Measurements from ENCODE around the gene ZRSR2. TPM values are rescaled to one million over a fixed set of nuclear protein-coding genes. Genes with fewer than 3 reads are reported as not detected.

ZRSR2 gene
- total and polyA plus RNA-seq, 2 of the 8 experiments (the other 6 are each of a cell fraction or from before 2014, with no cell fraction given): 3.9 to 6.9 TPM

- POLR2A ChIA-PET (ENCODE audit: partially characterized antibody): no interaction called here
- Histone ChIP-seq H3K9me3 (ENCODE audit: insufficient read depth in 2 of 2, low read depth in 1 of 2, low read length in 1 of 2) (no peaks in the 10 kb centered on the region), H2BK12ac (ENCODE audit: low read depth, low read length) (no peak overlapping the region), H3K4me1 (replicated peaks in 1 of 4; ENCODE audit: control insufficient read depth in 3 of 4, insufficient read depth in 4 of 4, low read length in 3 of 4) (no peaks in the 10 kb centered on the region; a peak in 3 of 7 replicates), H3K79me2 (ENCODE audit: control insufficient read depth in 1 of 2, insufficient read depth in 2 of 2, low read length in 2 of 2) (peaks cover 3 to 95% of the 10 kb centered on the region in 2 experiments; a peak in 3 of 4 replicates), H3K27me3 (replicated peaks in 1 of 4; ENCODE audit: control insufficient read depth in 3 of 4, extremely low read depth in 1 of 4, insufficient read depth in 3 of 4, low read length in 3 of 4) (no peaks in the 10 kb centered on the region), H2BK20ac (ENCODE audit: low read length) (no peak overlapping the region), H3K4ac (replicated peaks; ENCODE audit: insufficient read length, low read depth, low read length) (no peak overlapping the region), H3K23ac (ENCODE audit: insufficient read length) (no peak overlapping the region), H3K23me2 (ENCODE audit: low read depth, low read length) (no peaks in the 10 kb centered on the region), H2BK15ac (ENCODE audit: low read length) (no peak overlapping the region), H3K36me3 (ENCODE audit: control insufficient read depth in 2 of 4, insufficient read depth in 4 of 4, low read length in 3 of 4) (peaks cover 7 to 97% (median 23%) of the 10 kb centered on the region in 4 experiments), H3K56ac (replicated peaks; ENCODE audit: insufficient read length, low read depth, low read length) (no peak overlapping the region), H3K14ac (ENCODE audit: insufficient read length) (no peak overlapping the region), H2BK120ac (replicated peaks; ENCODE audit: low read depth, low read length) (no peak overlapping the region), H2AK5ac (ENCODE audit: low read depth, low read length) (no peak overlapping the region), H3K18ac (ENCODE audit: extremely low read depth, low read length) (no peak overlapping the region), H2BK5ac (ENCODE audit: low read depth, low read length) (no peak overlapping the region), H2AFZ (ENCODE audit: low read length) (no peak overlapping the region), H4K5ac (ENCODE audit: insufficient read length, low read depth, low read length) (no peak overlapping the region), H3K4me3 (ENCODE audit: extremely low read depth in 1 of 4, insufficient read depth in 2 of 4, low read depth in 3 of 4, low read length in 4 of 4) (no peak overlapping the region), H3K27ac (ENCODE audit: low read depth, low read length) (no peak overlapping the region), H3K4me2 (ENCODE audit: insufficient read depth in 1 of 2, low read depth in 2 of 2, low read length in 2 of 2) (no peak overlapping the region), H4K20me1 (replicated peaks in 1 of 2; ENCODE audit: control insufficient read depth in 1 of 2, insufficient read depth in 2 of 2, low read length in 2 of 2) (peaks cover 2 to 7% of the 10 kb centered on the region in 2 experiments), H4K91ac (replicated peaks; ENCODE audit: insufficient read length, low read length) (no peak overlapping the region), H4K8ac (ENCODE audit: extremely low read depth, insufficient read depth, low read length) (no peak overlapping the region), H3K9ac (replicated peaks in 1 of 4; ENCODE audit: extremely low read depth in 1 of 4, low read depth in 3 of 4, low read length in 3 of 4) (no peak overlapping the region), H3K79me1 (ENCODE audit: low read depth, low read length) (no peaks in the 10 kb centered on the region)
- no peak for TF ChIP-seq CTBP2 (IDR thresholded peaks at IDR 0.05; ENCODE audit: borderline replicate concordance, insufficient read depth, insufficient read length, low read length)
- DNase-seq (ENCODE audit: low read depth in 1 of 2, low spot score in 2 of 2) (no peak), FAIRE-seq (no peak)
- CTCF ChIA-PET (ENCODE audit: partially characterized antibody): no interaction called here
Observed at GRCh38 chrX:15843960-15844359, 53.7 kb downstream of the ZRSR2 start.

All from H1 (cell line).